Fibroblast of villous mesenchyme (primary cell): Measurements from ENCODE around the gene PPEF2. TPM values are rescaled to one million over a fixed set of nuclear protein-coding genes. Genes with fewer than 3 reads are reported as not detected.
A peak's percentile ranks its signal among the peaks of the same experiment; 100 is the strongest.

Source experiments
- DNase-seq: peaks from one replicate; pipeline ENCODE4 v3.0.0-alpha.2; 2010; ENCODE audit warnings: low read depth
- H3K4me3 ChIP-seq: 2 replicates; pipeline ENCODE4 v1.5.1; 2011; ENCODE audit warnings: low read depth, mild to moderate bottlenecking, low read length
- total RNA-seq: library from RNA; depleted of rRNA; stranded (reverse); fragments of >200 nt; gene quantifications from 2 replicates; pipeline ENCODE4 v1.2.3, GENCODE V29; 2012
- TF ChIP-seq, protein P1 (sequence below): IDR thresholded peaks from 2 replicates; pipeline ENCODE4 v1.5.1; 2012; ENCODE audit warnings: low read depth, mild to moderate bottlenecking, low read length; ENCODE audit not compliant: insufficient read depth

Gene PPEF2, protein sequence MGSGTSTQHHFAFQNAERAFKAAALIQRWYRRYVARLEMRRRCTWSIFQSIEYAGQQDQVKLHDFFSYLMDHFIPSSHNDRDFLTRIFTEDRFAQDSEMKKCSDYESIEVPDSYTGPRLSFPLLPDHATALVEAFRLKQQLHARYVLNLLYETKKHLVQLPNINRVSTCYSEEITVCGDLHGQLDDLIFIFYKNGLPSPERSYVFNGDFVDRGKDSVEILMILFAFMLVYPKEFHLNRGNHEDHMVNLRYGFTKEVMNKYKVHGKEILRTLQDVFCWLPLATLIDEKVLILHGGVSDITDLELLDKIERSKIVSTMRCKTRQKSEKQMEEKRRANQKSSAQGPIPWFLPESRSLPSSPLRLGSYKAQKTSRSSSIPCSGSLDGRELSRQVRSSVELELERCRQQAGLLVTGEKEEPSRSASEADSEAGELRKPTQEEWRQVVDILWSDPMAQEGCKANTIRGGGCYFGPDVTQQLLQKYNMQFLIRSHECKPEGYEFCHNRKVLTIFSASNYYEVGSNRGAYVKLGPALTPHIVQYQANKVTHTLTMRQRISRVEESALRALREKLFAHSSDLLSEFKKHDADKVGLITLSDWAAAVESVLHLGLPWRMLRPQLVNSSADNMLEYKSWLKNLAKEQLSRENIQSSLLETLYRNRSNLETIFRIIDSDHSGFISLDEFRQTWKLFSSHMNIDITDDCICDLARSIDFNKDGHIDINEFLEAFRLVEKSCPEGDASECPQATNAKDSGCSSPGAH
- under 0.01 TPM in 1 of 2 replicates, not detected in the other for total RNA-seq

DNA sequence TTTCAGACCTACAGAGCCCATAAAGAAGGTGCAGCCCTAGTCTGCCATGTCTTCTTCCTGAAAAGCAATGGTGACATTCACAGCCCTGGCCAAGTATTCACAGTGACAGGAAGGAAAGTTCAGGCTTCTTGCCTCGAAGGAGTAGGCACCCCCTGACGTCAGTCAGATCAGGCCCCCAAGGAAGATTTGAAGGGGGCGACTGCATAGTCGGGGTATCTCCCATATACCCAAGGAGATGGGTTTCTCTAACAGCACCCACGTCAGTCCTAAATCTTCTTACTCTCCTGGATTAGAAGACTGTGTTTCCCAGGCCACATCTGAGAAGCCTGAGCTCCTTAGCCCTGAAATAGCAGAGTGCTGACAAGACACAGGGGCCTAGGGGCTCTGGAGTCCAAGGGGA is at the start of gene PPEF2:
Gene PPEF2 (minus strand): TSS at position 101 of the 400 bp plus-strand sequence. CDS start 6,127 bp downstream, outside the sequence.
- no peak for DNase-seq
- TF ChIP-seq, protein P1, sequence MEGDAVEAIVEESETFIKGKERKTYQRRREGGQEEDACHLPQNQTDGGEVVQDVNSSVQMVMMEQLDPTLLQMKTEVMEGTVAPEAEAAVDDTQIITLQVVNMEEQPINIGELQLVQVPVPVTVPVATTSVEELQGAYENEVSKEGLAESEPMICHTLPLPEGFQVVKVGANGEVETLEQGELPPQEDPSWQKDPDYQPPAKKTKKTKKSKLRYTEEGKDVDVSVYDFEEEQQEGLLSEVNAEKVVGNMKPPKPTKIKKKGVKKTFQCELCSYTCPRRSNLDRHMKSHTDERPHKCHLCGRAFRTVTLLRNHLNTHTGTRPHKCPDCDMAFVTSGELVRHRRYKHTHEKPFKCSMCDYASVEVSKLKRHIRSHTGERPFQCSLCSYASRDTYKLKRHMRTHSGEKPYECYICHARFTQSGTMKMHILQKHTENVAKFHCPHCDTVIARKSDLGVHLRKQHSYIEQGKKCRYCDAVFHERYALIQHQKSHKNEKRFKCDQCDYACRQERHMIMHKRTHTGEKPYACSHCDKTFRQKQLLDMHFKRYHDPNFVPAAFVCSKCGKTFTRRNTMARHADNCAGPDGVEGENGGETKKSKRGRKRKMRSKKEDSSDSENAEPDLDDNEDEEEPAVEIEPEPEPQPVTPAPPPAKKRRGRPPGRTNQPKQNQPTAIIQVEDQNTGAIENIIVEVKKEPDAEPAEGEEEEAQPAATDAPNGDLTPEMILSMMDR = no peak
- no peak within 1 kb of the TSS for H3K4me3 ChIP-seq

DNA sequence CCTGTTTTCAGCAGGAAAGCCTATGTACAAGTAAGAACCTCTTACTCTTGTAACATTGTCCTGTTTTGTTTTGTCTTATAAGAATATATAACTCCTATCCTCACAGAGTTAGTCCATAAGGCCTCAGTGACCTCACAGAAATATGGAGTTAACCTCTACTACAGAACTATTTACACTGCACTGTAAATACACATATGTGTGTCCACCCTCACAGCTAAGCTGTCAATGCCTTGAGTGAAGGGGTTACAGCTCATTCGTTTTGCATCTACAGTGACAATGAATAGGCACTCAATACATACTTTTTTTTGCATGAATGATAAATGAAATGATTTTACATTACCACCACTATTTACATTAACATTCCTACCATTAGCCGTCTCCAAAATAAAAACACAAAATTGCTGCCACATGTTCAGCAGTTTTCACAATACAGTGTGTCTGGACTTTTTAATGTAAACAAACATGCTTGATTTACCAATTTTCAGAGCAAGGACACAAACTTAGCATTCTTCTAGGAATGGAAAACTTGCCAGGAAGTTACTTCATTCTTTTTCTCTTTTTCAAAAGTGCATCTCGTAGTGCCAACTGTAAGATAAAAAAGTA is 48.1 kb upstream of the PPEF2 start:
- peak; percentile 83 for DNase-seq
- H3K4me3 ChIP-seq = no peak overlapping the region
- TF ChIP-seq, protein P1 = no peak

DNA sequence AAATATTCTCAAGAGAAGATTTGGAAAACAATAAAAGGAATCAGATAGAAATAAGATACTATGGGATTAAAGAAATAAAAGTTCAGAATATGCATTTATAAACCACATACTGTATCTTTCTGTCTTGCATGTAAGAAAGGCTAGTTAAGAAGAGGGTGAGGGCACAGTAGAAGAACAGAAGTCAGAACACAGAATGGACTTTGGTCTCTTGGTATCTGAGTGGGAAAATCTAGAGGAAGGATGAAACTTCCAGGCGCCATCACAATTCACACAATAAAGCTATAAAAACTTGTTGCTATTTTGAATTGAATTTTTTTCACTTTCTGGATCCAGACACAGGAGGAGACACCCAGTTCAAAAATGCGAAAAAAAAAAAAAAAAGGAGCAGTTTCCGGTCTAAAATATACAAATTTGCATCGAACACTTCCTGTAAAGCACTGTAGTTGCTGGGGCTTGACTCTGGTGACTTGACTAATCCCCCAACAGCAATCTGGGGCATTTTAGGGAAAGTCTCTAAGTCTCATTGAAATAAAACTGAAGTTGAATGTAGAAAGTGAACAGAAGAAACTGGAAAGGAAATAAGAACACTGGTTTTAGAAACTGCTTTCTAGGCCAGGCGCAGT is 46.7 kb upstream of the PPEF2 start:
- TF ChIP-seq, protein P1 = no peak
- H3K4me3 ChIP-seq = no peak overlapping the region
- no peak for DNase-seq

DNA sequence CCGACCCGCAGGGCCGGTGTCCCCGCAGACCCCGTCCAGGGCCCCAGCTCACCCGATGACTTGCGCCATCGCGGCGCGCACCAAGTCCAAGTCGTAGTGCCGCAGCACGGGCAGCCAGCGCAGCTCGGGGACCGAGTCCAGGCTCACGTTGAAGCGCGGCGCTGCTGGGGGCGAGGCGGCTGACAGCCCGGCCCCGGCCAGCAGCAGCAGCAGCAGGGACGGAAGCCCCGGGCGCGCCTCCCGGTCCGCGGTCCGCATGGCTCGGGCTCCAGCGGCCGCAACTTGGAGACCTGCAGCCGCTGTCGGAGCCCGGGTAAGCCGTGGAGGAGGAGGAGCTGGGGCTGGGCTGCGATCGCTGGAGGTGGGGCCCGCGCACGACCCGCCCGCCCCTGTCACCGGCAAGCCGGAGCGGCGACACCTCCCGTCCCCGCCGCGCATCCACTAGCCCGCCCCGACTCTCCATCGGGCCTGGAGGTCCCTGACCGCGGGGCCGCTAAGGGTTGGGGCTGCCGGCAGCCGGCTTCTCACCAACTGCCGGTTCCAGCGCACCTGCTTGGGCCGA is 38.5 kb upstream of the PPEF2 start, which contains the start of gene NAAA:
Gene NAAA (minus strand): TSS at position 322 of the 562 bp plus-strand sequence. CDS start 64 bp downstream, at position 258.
- DNase-seq = peak; percentile 48
- TF ChIP-seq, protein P1 = no peak
- H3K4me3 ChIP-seq = peak within 1 kb of the TSS; percentile 82

DNA sequence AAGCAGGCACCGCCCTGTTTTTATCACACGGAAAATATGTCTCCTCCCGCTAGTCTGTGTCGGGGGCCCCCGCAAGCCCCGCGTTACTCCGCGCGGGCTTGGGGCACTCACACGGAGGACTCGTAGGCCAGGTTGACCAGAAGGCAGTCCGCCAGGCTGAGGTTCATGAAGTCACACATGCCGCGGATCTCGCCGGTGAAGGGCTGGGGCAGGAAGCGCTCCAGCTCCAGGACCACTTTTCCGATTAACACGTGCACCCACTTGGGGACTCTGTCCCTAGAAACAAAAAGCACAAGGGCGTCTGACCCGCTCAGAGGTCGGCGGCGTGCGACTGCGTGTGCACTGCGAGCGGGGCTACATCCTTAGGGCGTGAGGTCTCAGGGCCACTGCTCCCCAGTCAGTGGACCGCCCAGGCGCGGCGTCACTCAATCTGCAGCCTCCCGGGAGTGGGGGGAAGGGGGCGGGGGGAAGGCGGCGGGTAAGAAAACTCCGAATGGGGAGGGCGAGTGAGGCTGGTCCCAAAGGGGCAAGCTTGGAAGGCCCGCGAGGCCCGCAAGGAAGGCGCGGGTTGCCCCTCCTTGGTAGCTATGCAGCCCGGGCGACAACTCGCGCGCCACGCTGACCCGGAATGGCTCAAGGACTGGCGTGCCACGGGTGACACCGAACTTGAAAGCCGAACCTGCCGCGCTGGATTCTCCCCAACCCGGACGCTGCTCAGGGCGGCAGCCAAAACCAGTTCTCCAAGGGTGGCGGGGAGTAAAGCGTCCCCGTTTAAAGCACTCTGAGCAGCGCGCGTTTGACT is 37.8 kb upstream of the PPEF2 start:
- peak overlapping the region; percentile 82 for H3K4me3 ChIP-seq
- TF ChIP-seq, protein P1 = no peak
- DNase-seq = peak; percentile 51
